Aorta (tissue), 5 donors: ENCODE measurements around the gene BCL2L12. TPM values are rescaled to one million over a fixed set of nuclear protein-coding genes. Genes with fewer than 3 reads are reported as not detected.
A peak's percentile ranks its signal among the peaks of the same experiment; 100 is the strongest.

Source experiments
- ATAC-seq: fragments of 200-7000 bp; cut with Tn5 transposase; one replicate; pipeline ENCODE4 v1.9.1; 2022; ENCODE audit warnings: moderate library complexity; ENCODE audit not compliant: low FRiP score
- DNase-seq, 2 donors: peaks; one replicate each; pipeline ENCODE4 v3.0.0-alpha.2; 2020
- H3K27ac ChIP-seq, 2 donors: one replicate each; pipeline ENCODE4 v1.5.1; 2013; ENCODE audit warnings: low read length in 2 of 2, mild to moderate bottlenecking in 2 of 2, moderate library complexity in 2 of 2, control low read depth in 1 of 2, inconsistent platforms in 1 of 2, low read depth in 1 of 2
- H3K27me3 ChIP-seq, 2 donors: one replicate each; pipeline ENCODE4 v1.6.1; 2013; ENCODE audit warnings: control low read depth in 1 of 2, low read length in 1 of 2, mild to moderate bottlenecking in 1 of 2, moderate library complexity in 1 of 2; ENCODE audit not compliant: insufficient read depth in 2 of 2, control insufficient read depth in 1 of 2
- H3K36me3 ChIP-seq, 2 donors: one replicate each; pipeline ENCODE4 v1.6.1; 2013; ENCODE audit warnings: control low read depth in 1 of 2, low read length in 1 of 2, mild to moderate bottlenecking in 1 of 2; ENCODE audit not compliant: insufficient read depth in 2 of 2, control insufficient read depth in 1 of 2
- H3K4me1 ChIP-seq, 2 donors: one replicate each; pipeline ENCODE4 v1.6.1; 2013; ENCODE audit warnings: low read length in 2 of 2, control low read depth in 1 of 2, mild to moderate bottlenecking in 1 of 2, moderate library complexity in 1 of 2; ENCODE audit not compliant: insufficient read depth in 2 of 2, control insufficient read depth in 1 of 2
- H3K4me3 ChIP-seq, 2 donors: one replicate each; pipeline ENCODE4 v1.5.1; 2013; ENCODE audit warnings: low read length in 2 of 2, control low read depth in 1 of 2, mild to moderate bottlenecking in 1 of 2
- H3K9me3 ChIP-seq: one replicate; pipeline ENCODE4 v1.6.1; 2013; ENCODE audit warnings: mild to moderate bottlenecking, low read length; ENCODE audit not compliant: control insufficient read depth
- WGBS, 2 donors: extraction: QIAGEN DNeasy Blood & Tissue Kit; methylation state at CpG; one replicate each; pipeline ENCODE4 v1.1.7; 2013; 5-methylcytosine and 5-hydroxymethylcytosine counted together
- intact Hi-C, 2 donors: fragments of 100-400 bp; cut with DNase I; formaldehyde crosslinking; loops; one replicate each; pipeline versions ENCODE4 v1.14.2 to v1.15.0; 2022
- polyA plus RNA-seq, 2 donors: library from polyadenylated mRNA; stranded (reverse); fragments of 200-250 nt; gene quantifications; one replicate each; pipeline ENCODE4 v1.2.3, GENCODE V29; 2013
- total RNA-seq, 2 donors: library from RNA; stranded (reverse); fragmentation: NEBNext Ultra II Directional; extraction: Animal tissue kit (Norgen Biotek cat#: 25700); gene quantifications; one replicate each; pipeline ENCODE4 v1.2.1, GENCODE V29; 2021
- donor health status: healthy with polysubstance abuse.
- donor health status: Bipolar disorder and iron deficiency.
- donor health status: DM: no; HTN: no; CAD: no.
- donor health status: DM: no; HTN: no; CAD: no.
- donor health status: DM: yes; HTN: yes; CAD: no.

The BCL2L12 gene
- total and polyA plus RNA-seq, 4 donors: 5.8 to 16.4 (median 12.0) TPM

DNA sequence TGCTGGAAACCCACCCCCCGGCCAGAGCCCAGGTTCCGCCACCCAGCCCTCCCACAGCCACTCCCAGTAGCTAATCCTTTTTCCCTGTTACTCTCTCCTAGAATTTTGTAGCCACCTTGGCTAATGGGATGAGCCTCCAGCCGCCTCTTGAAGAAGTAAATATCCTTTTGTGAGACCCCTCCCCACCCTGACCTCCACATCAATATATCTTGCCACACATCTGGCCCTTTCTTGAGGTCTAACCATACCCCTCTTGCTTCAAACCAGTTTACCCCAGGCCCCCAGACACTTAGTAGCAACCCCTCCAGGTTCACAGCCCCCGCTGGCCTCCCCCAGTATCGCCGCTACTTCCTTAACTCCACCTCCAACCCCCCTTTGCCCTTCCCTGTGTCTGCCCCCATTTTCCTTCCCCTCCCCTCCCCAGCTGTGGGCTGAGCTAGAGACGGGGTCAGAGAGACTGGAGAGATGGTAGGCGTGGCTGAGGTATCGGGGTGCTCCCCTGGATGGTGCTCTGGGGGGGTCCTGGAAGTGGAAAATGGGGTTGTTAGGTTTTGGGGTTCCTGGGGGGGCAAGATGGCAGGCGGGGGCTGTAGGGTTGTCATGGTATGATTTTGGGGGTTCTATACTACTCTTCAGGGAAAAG, 14.2 kb downstream of the BCL2L12 start:
- DNase-seq (no peak), ATAC-seq (no peak)
- Histone ChIP-seq H3K4me3 (no peak overlapping the region), H3K27ac (no peak overlapping the region), H3K4me1 (no peaks in the 10 kb centered on the region), H3K36me3 (peaks cover 0 to 3% of the 10 kb centered on the region in 2 donors), H3K27me3 (no peaks in the 10 kb centered on the region), H3K9me3 (no peaks in the 10 kb centered on the region)
- WGBS, 2 donors: 57 to 63% methylated on average over 8 to 10 of the region's 10 CpGs
- intact Hi-C loops: loop anchor here (10.0 kb wide), 2 partner anchors 75 to 185 kb away; partner anchors contain the start of gene RPS11 (in 1 of the 2)

- Histone ChIP-seq H3K27me3 (no peaks in the 10 kb centered on the region), H3K9me3 (no peaks in the 10 kb centered on the region), H3K4me3 (no peak overlapping the region), H3K36me3 (peaks cover 0 to 5% of the 10 kb centered on the region in 2 donors), H3K4me1 (no peaks in the 10 kb centered on the region), H3K27ac (no peak overlapping the region)
- DNase-seq (peak; percentile 92 to 98), ATAC-seq (peak; percentile 39)
- WGBS, 2 donors: 30 to 32% methylated on average over 40 of the region's 40 CpGs
- intact Hi-C loops: loop anchor here in 1 of 2 donors (10.0 kb wide), 1 partner anchor 74 kb away; no protein-coding TSS in a partner anchor
Observed at GRCh38 chr19:49680421-49681351, 15.0 kb downstream of the BCL2L12 start.

DNA sequence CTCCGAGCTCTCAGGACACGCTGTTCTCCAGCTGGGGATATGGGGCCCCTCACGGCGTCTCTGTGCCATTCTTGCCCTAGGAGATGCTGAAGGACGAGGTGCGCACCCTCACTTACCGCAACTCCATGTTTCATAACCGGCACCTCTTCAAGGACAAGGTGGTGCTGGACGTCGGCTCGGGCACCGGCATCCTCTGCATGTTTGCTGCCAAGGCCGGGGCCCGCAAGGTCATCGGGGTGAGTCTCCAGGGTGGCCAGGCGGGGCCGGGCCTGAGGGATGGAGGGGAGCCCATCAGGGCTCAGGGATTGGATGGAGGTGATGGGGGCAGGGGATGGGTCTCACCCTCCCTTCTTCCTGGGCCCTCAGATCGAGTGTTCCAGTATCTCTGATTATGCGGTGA, 16.1 kb downstream of the BCL2L12 start:
- Histone ChIP-seq H3K27ac (no peak overlapping the region), H3K27me3 (no peaks in the 10 kb centered on the region), H3K36me3 (peaks cover 0 to 10% of the 10 kb centered on the region in 2 donors), H3K4me1 (no peaks in the 10 kb centered on the region), H3K4me3 (no peak overlapping the region), H3K9me3 (no peaks in the 10 kb centered on the region)
- intact Hi-C loops: loop anchor here in 1 of 2 donors (10.0 kb wide), 1 partner anchor 73 kb away; no protein-coding TSS in a partner anchor
- DNase-seq: peak in 1 of 2 donors; percentile 73
- 90 to 94% methylated on average over 19 of the region's 19 CpGs for WGBS, 2 donors
- ATAC-seq: no peak

GRCh38 chr19:49682274-49682673, 16.5 kb downstream of the BCL2L12 start:
- intact Hi-C loops: loop anchor here in 1 of 2 donors (10.0 kb wide), 1 partner anchor 73 kb away; no protein-coding TSS in a partner anchor

DNA sequence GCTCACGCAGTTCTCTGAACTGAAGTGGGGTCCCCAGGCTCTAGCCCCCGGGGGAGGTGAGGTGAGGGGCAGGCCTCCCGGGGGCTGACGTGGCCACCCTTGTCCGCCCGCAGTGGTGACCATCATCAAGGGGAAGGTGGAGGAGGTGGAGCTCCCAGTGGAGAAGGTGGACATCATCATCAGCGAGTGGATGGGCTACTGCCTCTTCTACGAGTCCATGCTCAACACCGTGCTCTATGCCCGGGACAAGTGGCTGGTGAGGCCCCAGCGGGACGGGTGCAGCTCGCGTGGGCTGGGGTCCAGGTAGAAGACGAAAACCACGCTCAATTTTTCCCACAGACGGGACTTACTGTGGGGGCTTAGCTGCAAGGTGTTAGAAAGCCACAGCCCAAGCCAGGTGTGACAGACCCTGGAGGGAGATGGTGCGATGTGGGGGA, 18.1 kb downstream of the BCL2L12 start:
- H3K4me1 ChIP-seq: no peaks in the 10 kb centered on the region
- intact Hi-C loops: loop anchor here in 1 of 2 donors (10.0 kb wide), 1 partner anchor 71 kb away; no protein-coding TSS in a partner anchor
- H3K4me3 ChIP-seq: no peak overlapping the region
- DNase-seq (no peak), ATAC-seq (no peak)
- no peak overlapping the region for H3K27ac ChIP-seq
- peaks cover 0 to 10% of the 10 kb centered on the region in 2 donors for H3K36me3 ChIP-seq
- 91% methylated on average over 18 of the region's 18 CpGs for WGBS, 2 donors
- no peaks in the 10 kb centered on the region for H3K9me3 ChIP-seq
- H3K27me3 ChIP-seq: no peaks in the 10 kb centered on the region

More at GRCh38 chr19:49682274-49682673, 16.5 kb downstream of the BCL2L12 start:
- Histone ChIP-seq H3K4me1 (no peaks in the 10 kb centered on the region), H3K9me3 (no peaks in the 10 kb centered on the region), H3K36me3 (peaks cover 0 to 10% of the 10 kb centered on the region in 2 donors), H3K27me3 (no peaks in the 10 kb centered on the region), H3K27ac (no peak overlapping the region), H3K4me3 (no peak overlapping the region)
- ATAC-seq: no peak
- DNase-seq: no peak
- 86% methylated on average over 8 of the region's 8 CpGs for WGBS, 2 donors

GRCh38 chr19:49684251-49684982, 18.7 kb downstream of the BCL2L12 start:
- Histone ChIP-seq H3K4me1 (no peaks in the 10 kb centered on the region), H3K36me3 (peaks cover 0 to 10% of the 10 kb centered on the region in 2 donors), H3K9me3 (no peaks in the 10 kb centered on the region), H3K27me3 (no peaks in the 10 kb centered on the region), H3K27ac (no peak overlapping the region), H3K4me3 (no peak overlapping the region)
- DNase-seq (no peak), ATAC-seq (no peak)
- intact Hi-C loops: loop anchor here in 1 of 2 donors (10.0 kb wide), 1 partner anchor 70 kb away; no protein-coding TSS in a partner anchor
- WGBS, 2 donors: 84% methylated on average over 29 to 35 of the region's 35 CpGs

- ATAC-seq (no peak), DNase-seq (no peak)
- 81 to 86% methylated on average over 13 of the region's 13 CpGs for WGBS, 2 donors
- peaks cover 0 to 10% of the 10 kb centered on the region in 2 donors for H3K36me3 ChIP-seq
- no peaks in the 10 kb centered on the region for H3K4me1 ChIP-seq
- no peak overlapping the region for H3K27ac ChIP-seq
- intact Hi-C loops: loop anchor here in 1 of 2 donors (10.0 kb wide), 1 partner anchor 70 kb away; no protein-coding TSS in a partner anchor
- no peaks in the 10 kb centered on the region for H3K9me3 ChIP-seq
- no peak overlapping the region for H3K4me3 ChIP-seq
- no peaks in the 10 kb centered on the region for H3K27me3 ChIP-seq
Observed at GRCh38 chr19:49684983-49685553, 19.3 kb downstream of the BCL2L12 start.
